HG03159 (cell line): ENCODE results near the gene PRKAB1.
"Not testable (repeated sequence)": the region's sequence is repeated elsewhere in the genome, so short reads cannot be mapped to it uniquely, and the experiment has no call there.

Source experiments
- ATAC-seq: cut with Tn5 transposase; IDR thresholded peaks from one replicate; pipeline ENCODE4 v1.9.1; 2021; ENCODE audit warnings: mild to moderate bottlenecking, moderate library complexity; ENCODE audit not compliant: unreplicated experiment

The PRKAB1 gene, protein sequence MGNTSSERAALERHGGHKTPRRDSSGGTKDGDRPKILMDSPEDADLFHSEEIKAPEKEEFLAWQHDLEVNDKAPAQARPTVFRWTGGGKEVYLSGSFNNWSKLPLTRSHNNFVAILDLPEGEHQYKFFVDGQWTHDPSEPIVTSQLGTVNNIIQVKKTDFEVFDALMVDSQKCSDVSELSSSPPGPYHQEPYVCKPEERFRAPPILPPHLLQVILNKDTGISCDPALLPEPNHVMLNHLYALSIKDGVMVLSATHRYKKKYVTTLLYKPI

GRCh38 chr12:119667577-119668323, at the start of gene PRKAB1:
Gene PRKAB1 (plus strand): TSS chr12:119668133. CDS start chr12:119668245, 112 bp downstream.
- peak; percentile 95 for ATAC-seq

- ATAC-seq, result not testable (repeated sequence)
These were observed 49.5 kb upstream of the PRKAB1 start for GRCh38 chr12:119618328-119618896.

GRCh38 chr12:119620490-119620889, 47.4 kb upstream of the PRKAB1 start:
- ATAC-seq, result no peak

DNA sequence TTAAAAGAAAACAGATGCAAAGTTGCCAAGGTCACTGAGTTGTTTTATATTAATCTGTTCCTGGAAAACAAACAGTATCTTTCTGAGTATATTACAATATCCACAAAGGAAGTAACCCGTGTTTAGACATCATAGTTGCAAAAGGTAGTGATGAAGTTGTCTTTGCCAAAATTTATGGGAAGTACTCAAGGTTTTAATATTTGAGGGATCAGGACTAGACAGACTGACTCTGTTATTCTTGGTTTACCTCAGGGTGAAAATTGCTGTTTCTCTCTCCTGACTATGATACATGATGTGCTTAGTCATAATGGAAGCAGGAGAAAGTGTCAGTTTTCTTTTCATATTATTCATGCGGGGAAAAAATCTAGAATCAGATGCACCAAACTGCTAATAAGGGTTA, 46.1 kb upstream of the PRKAB1 start:
- no peak for ATAC-seq

GRCh38 chr12:119624966-119625365, 43.0 kb upstream of the PRKAB1 start:
- no peak for ATAC-seq

- ATAC-seq, result no peak
These were observed 40.8 kb upstream of the PRKAB1 start for GRCh38 chr12:119627019-119627643.

- ATAC-seq, result no peak
These were observed 40.2 kb upstream of the PRKAB1 start for GRCh38 chr12:119627686-119628085.

- ATAC-seq, result no peak
These were observed 37.6 kb upstream of the PRKAB1 start for GRCh38 chr12:119630223-119630780.

- ATAC-seq, result no peak
These were observed 36.9 kb upstream of the PRKAB1 start for GRCh38 chr12:119630962-119631550.

DNA sequence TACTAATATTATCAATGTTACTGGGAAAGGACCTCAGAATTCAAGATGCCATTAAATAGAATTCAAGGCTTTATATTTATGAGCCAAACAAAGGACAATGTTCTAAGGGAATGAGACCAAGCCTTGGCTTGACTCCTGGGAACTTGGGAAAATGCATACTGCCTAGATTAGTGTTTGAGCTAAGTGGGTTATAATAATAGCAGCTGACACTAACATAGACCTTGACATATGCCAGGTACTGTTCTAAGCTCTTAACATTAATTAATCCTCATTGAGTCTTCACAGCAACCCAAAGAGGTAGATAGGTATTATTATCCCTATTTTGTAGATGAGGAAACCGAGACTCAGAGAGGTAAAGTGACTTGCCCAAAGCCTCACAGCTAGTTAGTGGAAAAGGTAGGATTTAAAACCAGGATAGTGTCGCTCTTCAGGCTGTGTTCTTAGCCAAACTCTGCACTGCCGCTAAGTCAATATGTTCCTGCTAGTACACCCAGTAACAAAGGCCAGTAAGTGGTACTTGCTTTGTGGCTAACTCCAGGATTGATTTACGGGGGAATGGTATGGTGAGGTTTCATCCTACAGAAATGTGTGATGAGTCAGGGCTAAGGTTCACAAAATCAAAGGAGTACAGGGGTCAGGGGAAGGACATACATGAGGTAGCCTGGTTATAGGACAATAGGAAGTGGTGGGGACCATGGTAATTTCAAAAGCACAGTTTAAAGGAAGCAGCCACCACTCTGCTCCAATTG, 35.8 kb upstream of the PRKAB1 start:
- no peak for ATAC-seq

DNA sequence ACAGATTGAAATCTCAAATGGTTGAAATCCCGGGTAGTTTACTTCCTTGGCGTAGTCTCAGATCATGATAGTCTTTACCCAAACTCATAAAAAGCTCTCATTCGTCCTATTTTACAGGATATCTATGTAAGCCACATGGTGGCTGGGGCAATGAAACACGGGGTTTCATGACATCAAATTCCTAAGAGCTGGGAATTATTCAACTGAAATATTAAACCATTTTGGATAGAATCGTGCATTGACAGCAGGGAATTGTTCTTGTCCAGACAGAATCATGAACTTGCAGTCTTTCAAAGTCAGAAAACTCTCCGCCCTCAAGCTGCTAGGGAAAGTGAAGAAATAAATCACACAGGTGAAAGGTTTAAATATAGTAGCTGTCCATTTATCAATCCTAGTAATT, 33.2 kb upstream of the PRKAB1 start:
- no peak for ATAC-seq

- ATAC-seq, result no peak
These were observed 24.9 kb upstream of the PRKAB1 start for GRCh38 chr12:119642986-119643385.

GRCh38 chr12:119644930-119645329, 23.0 kb upstream of the PRKAB1 start:
- ATAC-seq, result no peak

GRCh38 chr12:119645535-119646059, 22.3 kb upstream of the PRKAB1 start:
- ATAC-seq, result no peak

- no peak for ATAC-seq
These were observed 18.6 kb upstream of the PRKAB1 start for GRCh38 chr12:119649202-119649808.

GRCh38 chr12:119652665-119653064, 15.3 kb upstream of the PRKAB1 start:
- no peak for ATAC-seq

DNA sequence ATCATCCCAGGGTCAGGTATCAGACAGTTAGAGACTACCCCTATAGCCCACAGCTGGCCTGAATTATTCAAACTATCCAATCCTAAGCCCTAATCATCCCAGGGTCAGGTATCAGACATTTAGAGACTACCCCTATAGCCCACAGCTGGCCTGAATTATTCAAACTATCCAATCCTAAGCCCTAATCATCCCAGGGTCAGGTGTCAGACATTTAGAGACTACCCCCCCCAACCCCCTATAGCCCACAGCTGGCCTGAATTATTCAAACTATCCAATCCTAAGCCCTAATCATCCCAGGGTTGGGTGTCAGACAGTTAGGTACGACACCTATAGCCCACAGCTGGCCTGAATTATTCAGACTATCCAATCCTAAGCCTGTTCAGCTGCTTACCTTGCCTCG, 10.9 kb upstream of the PRKAB1 start:
- not testable (repeated sequence) for ATAC-seq

DNA sequence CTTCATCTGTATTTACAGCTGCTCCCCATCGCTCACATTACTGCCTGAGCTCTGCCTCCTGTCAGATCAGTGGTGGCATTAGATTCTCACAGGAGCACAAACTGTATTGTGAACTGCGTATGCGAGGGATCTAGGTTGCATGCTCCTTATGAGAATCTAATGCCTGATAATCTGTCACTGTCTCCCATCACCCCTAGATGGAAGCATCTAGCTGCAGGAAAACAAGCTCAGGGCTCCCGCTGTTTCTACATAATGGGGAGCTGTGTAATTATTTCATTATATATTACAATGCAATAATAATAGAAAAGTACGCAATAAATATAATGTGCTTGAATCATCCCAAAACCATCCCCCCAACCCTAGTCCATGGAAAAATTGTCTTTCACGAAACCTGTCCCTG, 9.8 kb upstream of the PRKAB1 start:
- ATAC-seq, result not testable (repeated sequence)

- no peak for ATAC-seq
These were observed 8.5 kb upstream of the PRKAB1 start for GRCh38 chr12:119659289-119659897.
